Measurements from ENCODE around the gene YIF1A. TPM values are rescaled to one million over a fixed set of nuclear protein-coding genes. Genes with fewer than 3 reads are reported as not detected.

The YIF1A gene
- total RNA-seq, 1 experiment from 2014 or later, result 81.8 TPM

DNA sequence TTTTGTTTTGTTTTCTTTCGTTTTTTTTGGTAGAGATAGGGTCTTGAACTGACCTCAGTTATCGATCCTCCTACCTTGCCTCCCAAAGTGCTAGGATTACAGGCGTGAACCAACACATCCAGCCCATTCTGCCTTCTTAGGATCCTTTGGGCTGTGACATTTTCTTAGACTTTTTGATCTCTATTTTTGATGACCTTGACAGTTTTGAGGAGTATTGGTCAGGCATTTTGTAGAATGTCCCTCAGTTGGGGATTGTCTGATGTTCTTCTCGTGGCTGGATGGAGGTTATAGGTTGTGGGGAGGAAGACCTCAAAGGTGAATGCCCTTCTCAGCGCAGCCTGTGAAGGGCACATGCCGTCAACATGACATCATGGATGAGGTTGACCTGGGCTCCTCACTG lies 40.0 kb downstream of the YIF1A start:
- Histone ChIP-seq H3K4me3 (no peak overlapping the region), H3K9me2 (ENCODE audit: insufficient read depth) (no peaks in the 10 kb centered on the region), H3F3A (ENCODE audit: insufficient read depth, low read depth) (no peaks in the 10 kb centered on the region; the same call in 1 of the 2 replicates), H3K9me3 (ENCODE audit: insufficient read depth, low read depth) (no peaks in the 10 kb centered on the region), H3K79me2 (ENCODE audit: low read depth) (no peaks in the 10 kb centered on the region), H3K27ac (no peak overlapping the region), H3K4me1 (replicated peaks; ENCODE audit: insufficient read depth) (no peaks in the 10 kb centered on the region), H3K4me2 (no peak overlapping the region), H3K36me3 (ENCODE audit: low read depth) (no peaks in the 10 kb centered on the region), H4K20me1 (ENCODE audit: insufficient read depth) (no peaks in the 10 kb centered on the region), H2AFZ (no peak overlapping the region), H3K27me3 (ENCODE audit: insufficient read depth, low read depth) (no peaks in the 10 kb centered on the region)
- CTCF ChIA-PET, result no interaction called here
- TF ChIP-seq, protein P1, sequence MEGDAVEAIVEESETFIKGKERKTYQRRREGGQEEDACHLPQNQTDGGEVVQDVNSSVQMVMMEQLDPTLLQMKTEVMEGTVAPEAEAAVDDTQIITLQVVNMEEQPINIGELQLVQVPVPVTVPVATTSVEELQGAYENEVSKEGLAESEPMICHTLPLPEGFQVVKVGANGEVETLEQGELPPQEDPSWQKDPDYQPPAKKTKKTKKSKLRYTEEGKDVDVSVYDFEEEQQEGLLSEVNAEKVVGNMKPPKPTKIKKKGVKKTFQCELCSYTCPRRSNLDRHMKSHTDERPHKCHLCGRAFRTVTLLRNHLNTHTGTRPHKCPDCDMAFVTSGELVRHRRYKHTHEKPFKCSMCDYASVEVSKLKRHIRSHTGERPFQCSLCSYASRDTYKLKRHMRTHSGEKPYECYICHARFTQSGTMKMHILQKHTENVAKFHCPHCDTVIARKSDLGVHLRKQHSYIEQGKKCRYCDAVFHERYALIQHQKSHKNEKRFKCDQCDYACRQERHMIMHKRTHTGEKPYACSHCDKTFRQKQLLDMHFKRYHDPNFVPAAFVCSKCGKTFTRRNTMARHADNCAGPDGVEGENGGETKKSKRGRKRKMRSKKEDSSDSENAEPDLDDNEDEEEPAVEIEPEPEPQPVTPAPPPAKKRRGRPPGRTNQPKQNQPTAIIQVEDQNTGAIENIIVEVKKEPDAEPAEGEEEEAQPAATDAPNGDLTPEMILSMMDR (conservative IDR thresholded peaks at IDR 0.05), result no peak
- TF ChIP-seq EZH2 (IDR thresholded peaks at IDR 0.05; ENCODE audit: low read depth), result no peak
- DNase-seq, result no peak
- POLR2A ChIA-PET (ENCODE audit: unreplicated experiment), result no interaction called here
- BruUV-seq (replicated peaks), result no TSS peak
- intact Hi-C loops (cut with micrococcal nuclease; ENCODE audit: unreplicated experiment), result no loop called here

DNA sequence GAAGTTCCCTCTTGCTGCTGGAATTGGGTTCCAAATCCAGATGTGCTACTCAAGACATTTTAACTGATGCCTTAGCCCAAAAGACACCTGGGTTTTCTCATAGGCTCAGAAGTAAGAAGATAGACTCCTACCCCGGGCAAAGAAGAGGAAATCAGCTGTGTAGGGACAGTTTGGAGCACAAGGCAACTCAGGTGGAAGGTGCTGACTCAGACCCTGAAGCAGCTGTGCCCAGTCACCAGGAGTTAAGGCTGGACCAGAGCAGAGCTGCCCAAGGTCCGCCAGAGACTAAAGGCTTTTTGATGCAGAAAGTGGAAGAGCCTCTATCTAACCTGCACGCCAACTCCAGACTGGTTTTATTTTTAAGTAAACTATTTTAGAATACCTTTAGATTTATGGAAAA lies 41.1 kb downstream of the YIF1A start:
- Histone ChIP-seq H3K9me2 (ENCODE audit: insufficient read depth) (no peaks in the 10 kb centered on the region), H3K9me3 (ENCODE audit: insufficient read depth, low read depth) (no peaks in the 10 kb centered on the region), H3K36me3 (ENCODE audit: low read depth) (no peaks in the 10 kb centered on the region), H3F3A (ENCODE audit: insufficient read depth, low read depth) (no peaks in the 10 kb centered on the region; the same call in 1 of the 2 replicates), H3K4me3 (no peak overlapping the region), H3K4me2 (no peak overlapping the region), H3K27me3 (ENCODE audit: insufficient read depth, low read depth) (no peaks in the 10 kb centered on the region), H4K20me1 (ENCODE audit: insufficient read depth) (no peaks in the 10 kb centered on the region), H3K79me2 (ENCODE audit: low read depth) (no peaks in the 10 kb centered on the region), H3K4me1 (replicated peaks; ENCODE audit: insufficient read depth) (no peaks in the 10 kb centered on the region), H3K27ac (no peak overlapping the region), H2AFZ (no peak overlapping the region)
- intact Hi-C loops (cut with micrococcal nuclease; ENCODE audit: unreplicated experiment), result no loop called here
- POLR2A ChIA-PET (ENCODE audit: unreplicated experiment), result no interaction called here
- BruUV-seq (replicated peaks), result no TSS peak
- TF ChIP-seq, protein P1 (conservative IDR thresholded peaks at IDR 0.05), result no peak
- TF ChIP-seq EZH2 (IDR thresholded peaks at IDR 0.05; ENCODE audit: low read depth), result no peak
- CTCF ChIA-PET, result interaction anchor here (0.6 kb wide), 2 partner anchors 85 to 486 kb away, joined by 3 to 4 read pairs; no protein-coding TSS in a partner anchor
- DNase-seq, result no peak

DNA sequence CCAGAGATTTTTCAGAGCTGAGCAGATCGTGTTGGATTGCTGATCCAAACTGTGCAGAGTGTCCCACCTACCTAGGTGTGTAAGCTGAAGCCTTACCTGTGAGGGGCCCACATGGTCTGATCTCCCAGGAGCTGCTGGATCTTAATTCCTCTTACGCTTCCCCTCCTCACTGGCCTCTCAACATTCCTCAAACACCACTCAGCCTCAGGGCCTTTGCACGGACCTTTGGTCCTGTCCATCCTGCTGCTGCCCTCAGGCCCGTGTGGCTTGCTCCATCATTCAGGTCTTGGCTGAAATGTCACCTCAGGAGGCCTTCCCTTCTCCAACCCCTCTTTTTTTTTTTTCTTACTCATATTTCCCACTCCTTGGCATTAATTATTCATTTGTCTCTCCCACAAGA lies 41.6 kb downstream of the YIF1A start:
- no peak overlapping the region for H3K4me3 ChIP-seq
- H3K4me2 ChIP-seq, result no peak overlapping the region
- H2AFZ ChIP-seq, result no peak overlapping the region
- no peaks in the 10 kb centered on the region; the same call in 1 of the 2 replicates for H3F3A ChIP-seq (ENCODE audit: insufficient read depth, low read depth)
- ChIA-PET POLR2A (ENCODE audit: unreplicated experiment) (no interaction called here), CTCF (interaction anchor here (0.6 to 0.7 kb wide), 3 partner anchors 84 to 487 kb away, joined by 3 to 4 read pairs (median 4); no protein-coding TSS in a partner anchor)
- no peaks in the 10 kb centered on the region for H3K27me3 ChIP-seq (ENCODE audit: insufficient read depth, low read depth)
- intact Hi-C loops (cut with micrococcal nuclease; ENCODE audit: unreplicated experiment), result no loop called here
- no TSS peak for BruUV-seq (replicated peaks)
- no peaks in the 10 kb centered on the region for H3K79me2 ChIP-seq (ENCODE audit: low read depth)
- no peak for TF ChIP-seq EZH2 (IDR thresholded peaks at IDR 0.05; ENCODE audit: low read depth)
- TF ChIP-seq, protein P1 (conservative IDR thresholded peaks at IDR 0.05), result no peak
- no peaks in the 10 kb centered on the region for H3K9me3 ChIP-seq (ENCODE audit: insufficient read depth, low read depth)
- no peak for DNase-seq
- H3K4me1 ChIP-seq (replicated peaks; ENCODE audit: insufficient read depth), result no peaks in the 10 kb centered on the region
- H3K36me3 ChIP-seq (ENCODE audit: low read depth), result no peaks in the 10 kb centered on the region
- no peaks in the 10 kb centered on the region for H3K9me2 ChIP-seq (ENCODE audit: insufficient read depth)
- H4K20me1 ChIP-seq (ENCODE audit: insufficient read depth), result no peaks in the 10 kb centered on the region
- H3K27ac ChIP-seq, result no peak overlapping the region
